ENCODE measurements around the gene ARHGEF37.

GRCh38 chr5:149605998-149606724, 24.9 kb downstream of the ARHGEF37 start:
- TF ChIP-seq CTCF (IDR thresholded peaks at IDR 0.05; ENCODE audit: control extremely low read depth in 1 of 3, insufficient read depth in 1 of 3, low read depth in 1 of 3, low read length in 3 of 3) (no peak), EZH2 (IDR thresholded peaks at IDR 0.05; ENCODE audit: low read depth, low read length, severe bottlenecking) (no peak), RFX5 (IDR thresholded peaks at IDR 0.05; ENCODE audit: borderline replicate concordance, low read depth, low read length) (no peak), HDAC2 (IDR thresholded peaks at IDR 0.05; ENCODE audit: borderline replicate concordance in 1 of 2, low read depth in 2 of 2, low read length in 2 of 2) (no peak), RBBP5 (IDR thresholded peaks at IDR 0.05; ENCODE audit: borderline replicate concordance, low read depth, low read length) (no peak), MAX (IDR thresholded peaks at IDR 0.05) (no peak)
